Measurements from ENCODE around the gene HSD17B10.
"Not testable (repeated sequence)": the region's sequence is repeated elsewhere in the genome, so short reads cannot be mapped to it uniquely, and the experiment has no call there.

Gene HSD17B10

DNA sequence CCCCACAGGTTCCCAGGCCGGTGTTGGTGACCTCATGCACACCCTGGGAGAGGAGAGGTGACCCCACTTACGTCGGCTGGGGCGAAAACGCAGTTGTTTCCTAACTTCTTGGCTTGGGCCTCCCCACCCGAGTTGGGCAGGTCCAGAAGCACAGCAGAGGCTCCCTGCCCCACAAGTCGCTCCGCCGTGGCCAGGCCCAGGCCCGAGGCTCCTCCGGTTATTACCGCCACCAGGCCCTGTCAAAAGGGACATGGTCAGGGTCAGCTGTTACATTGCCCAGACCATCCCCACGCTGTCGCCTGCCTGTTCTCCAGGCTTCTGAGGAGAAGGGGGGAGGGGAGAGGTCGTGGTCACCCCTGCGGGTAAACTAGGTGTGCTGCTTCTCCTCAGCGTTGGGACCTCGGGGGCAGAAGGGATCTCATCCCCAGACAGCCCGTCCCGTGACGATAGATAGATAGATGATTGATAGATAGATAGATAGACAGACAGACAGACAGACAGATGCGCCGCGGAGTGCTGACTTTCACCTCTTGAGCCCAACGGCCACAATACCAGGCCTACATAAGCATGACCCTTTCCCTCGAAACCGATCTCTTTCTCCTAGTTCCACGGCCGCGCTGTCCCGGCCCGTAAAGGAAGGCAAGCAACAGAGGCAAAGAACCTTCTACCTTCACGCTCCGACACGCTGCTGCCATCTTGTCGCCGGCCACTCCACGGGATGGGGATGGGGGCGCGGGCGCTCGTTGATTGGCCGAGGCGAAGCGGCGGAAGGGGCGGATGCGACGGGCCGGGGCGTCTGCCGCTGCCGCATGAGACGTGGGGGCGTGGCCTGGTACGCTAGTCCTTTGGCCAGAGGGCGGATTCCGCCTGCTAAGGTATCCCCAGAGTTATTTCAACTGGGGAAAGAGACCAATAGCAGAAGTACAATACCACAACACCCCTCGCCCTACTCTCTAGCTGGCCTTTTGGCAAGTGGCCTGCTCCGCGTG is at the start of gene HSD17B10:
TSS of gene HSD17B10 (minus strand) at position 720 of the 989 bp plus-strand sequence. CDS start at position 695, 25 bp downstream.
- H3K27me3 ChIP-seq (ENCODE audit: control insufficient read depth in 2 of 2, insufficient read depth in 2 of 2, low read length in 2 of 2), result peaks cover 5 to 6% of the 10 kb centered on the region in 2 donors
- H3K4me1 ChIP-seq (ENCODE audit: control insufficient read depth in 2 of 2, insufficient read depth in 2 of 2, low read length in 2 of 2), result peaks cover 11 to 12% of the 10 kb centered on the region in 2 donors
- H3K36me3 ChIP-seq (ENCODE audit: control insufficient read depth in 2 of 2, insufficient read depth in 2 of 2, low read length in 2 of 2), result peaks cover 9 to 13% of the 10 kb centered on the region in 2 donors
- H3K9ac ChIP-seq (ENCODE audit: low read depth in 1 of 2, low read length in 2 of 2), result peak within 1 kb of the TSS; percentile 77 to 78
- H3K27ac ChIP-seq (ENCODE audit: low read depth in 2 of 2, low read length in 2 of 2), result peak within 1 kb of the TSS; percentile 20 to 48
- H3K9me3 ChIP-seq (ENCODE audit: control insufficient read depth in 2 of 2, low read length in 2 of 2), result no peaks in the 10 kb centered on the region
- H3K4me3 ChIP-seq (ENCODE audit: low read length in 2 of 2), result peak within 1 kb of the TSS; percentile 86 to 94

DNA sequence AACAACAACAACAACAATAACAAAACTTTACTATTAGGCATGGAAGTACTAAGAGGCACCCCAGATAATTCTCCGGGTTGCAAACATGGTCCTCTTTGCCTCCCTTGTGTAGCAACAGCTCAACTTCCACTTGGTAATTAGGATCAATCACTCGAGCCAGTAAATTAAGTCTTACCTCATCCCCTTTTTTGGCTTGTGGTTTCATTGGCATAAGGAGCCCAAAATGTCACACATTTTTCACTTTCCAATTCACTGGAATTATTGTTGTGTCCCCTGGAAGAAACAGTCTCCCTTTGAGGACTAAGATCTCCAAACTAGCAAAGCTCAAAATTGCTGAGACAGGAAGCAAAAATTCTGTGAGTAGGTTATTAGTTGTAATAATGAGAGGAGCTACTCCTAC is 49.2 kb upstream of the HSD17B10 start:
- Histone ChIP-seq H3K4me1 (ENCODE audit: control insufficient read depth in 2 of 2, insufficient read depth in 2 of 2, low read length in 2 of 2) (peaks cover 0 to 3% of the 10 kb centered on the region in 2 donors), H3K36me3 (ENCODE audit: control insufficient read depth in 2 of 2, insufficient read depth in 2 of 2, low read length in 2 of 2) (no peaks in the 10 kb centered on the region), H3K9me3 (ENCODE audit: control insufficient read depth in 2 of 2, low read length in 2 of 2) (no peaks in the 10 kb centered on the region), H3K9ac (ENCODE audit: low read depth in 1 of 2, low read length in 2 of 2) (no peak overlapping the region), H3K27ac (ENCODE audit: low read depth in 2 of 2, low read length in 2 of 2) (no peak overlapping the region), H3K4me3 (ENCODE audit: low read length in 2 of 2) (no peak overlapping the region), H3K27me3 (ENCODE audit: control insufficient read depth in 2 of 2, insufficient read depth in 2 of 2, low read length in 2 of 2) (peaks cover 10 to 20% of the 10 kb centered on the region in 2 donors)

GRCh38 chrX:53481816-53482465 is 47.8 kb upstream of the HSD17B10 start:
- Histone ChIP-seq H3K4me1 (ENCODE audit: control insufficient read depth in 2 of 2, insufficient read depth in 2 of 2, low read length in 2 of 2) (peaks cover 0 to 3% of the 10 kb centered on the region in 2 donors), H3K27ac (ENCODE audit: low read depth in 2 of 2, low read length in 2 of 2) (no peak overlapping the region), H3K4me3 (ENCODE audit: low read length in 2 of 2) (no peak overlapping the region), H3K36me3 (ENCODE audit: control insufficient read depth in 2 of 2, insufficient read depth in 2 of 2, low read length in 2 of 2) (no peaks in the 10 kb centered on the region), H3K9me3 (ENCODE audit: control insufficient read depth in 2 of 2, low read length in 2 of 2) (no peaks in the 10 kb centered on the region), H3K27me3 (ENCODE audit: control insufficient read depth in 2 of 2, insufficient read depth in 2 of 2, low read length in 2 of 2) (peaks cover 10 to 18% of the 10 kb centered on the region in 2 donors), H3K9ac (ENCODE audit: low read depth in 1 of 2, low read length in 2 of 2) (no peak overlapping the region)

GRCh38 chrX:53481093-53481492 is 46.9 kb upstream of the HSD17B10 start:
- Histone ChIP-seq H3K4me3 (ENCODE audit: low read length in 2 of 2) (no peak overlapping the region), H3K36me3 (ENCODE audit: control insufficient read depth in 2 of 2, insufficient read depth in 2 of 2, low read length in 2 of 2) (no peaks in the 10 kb centered on the region), H3K9me3 (ENCODE audit: control insufficient read depth in 2 of 2, low read length in 2 of 2) (no peaks in the 10 kb centered on the region), H3K27ac (ENCODE audit: low read depth in 2 of 2, low read length in 2 of 2) (no peak overlapping the region), H3K4me1 (ENCODE audit: control insufficient read depth in 2 of 2, insufficient read depth in 2 of 2, low read length in 2 of 2) (peaks cover 0 to 3% of the 10 kb centered on the region in 2 donors), H3K9ac (ENCODE audit: low read depth in 1 of 2, low read length in 2 of 2) (no peak overlapping the region), H3K27me3 (ENCODE audit: control insufficient read depth in 2 of 2, insufficient read depth in 2 of 2, low read length in 2 of 2) (peaks cover 10 to 18% of the 10 kb centered on the region in 2 donors)

DNA sequence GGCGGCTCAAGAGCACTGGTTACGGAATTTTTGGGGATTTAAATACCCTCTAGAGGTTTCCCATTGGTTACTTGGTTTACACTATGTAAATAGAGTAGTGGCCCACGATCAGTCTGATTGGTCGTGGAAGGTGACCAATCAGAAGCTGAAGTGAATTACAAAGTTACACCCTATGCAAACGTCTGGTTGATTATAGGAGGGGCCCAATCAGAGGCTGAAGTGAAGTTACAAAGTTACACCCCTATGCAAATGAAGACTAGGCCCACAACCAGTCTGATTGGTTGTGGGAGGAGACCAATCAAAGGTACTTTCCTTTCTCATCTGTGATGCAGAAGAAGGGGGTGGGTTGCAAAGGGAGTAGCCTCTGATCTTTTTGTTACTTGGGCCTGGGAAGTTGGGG is 45.1 kb upstream of the HSD17B10 start:
- Histone ChIP-seq H3K4me3 (ENCODE audit: low read length in 2 of 2) (no peak overlapping the region), H3K4me1 (ENCODE audit: control insufficient read depth in 2 of 2, insufficient read depth in 2 of 2, low read length in 2 of 2) (peaks cover 0 to 3% of the 10 kb centered on the region in 2 donors), H3K27ac (ENCODE audit: low read depth in 2 of 2, low read length in 2 of 2) (no peak overlapping the region), H3K9ac (ENCODE audit: low read depth in 1 of 2, low read length in 2 of 2) (no peak overlapping the region), H3K9me3 (ENCODE audit: control insufficient read depth in 2 of 2, low read length in 2 of 2) (no peaks in the 10 kb centered on the region), H3K27me3 (ENCODE audit: control insufficient read depth in 2 of 2, insufficient read depth in 2 of 2, low read length in 2 of 2) (peaks cover 10 to 18% of the 10 kb centered on the region in 2 donors), H3K36me3 (ENCODE audit: control insufficient read depth in 2 of 2, insufficient read depth in 2 of 2, low read length in 2 of 2) (no peaks in the 10 kb centered on the region)

GRCh38 chrX:53476371-53476770 is 42.2 kb upstream of the HSD17B10 start:
- H3K9ac ChIP-seq (ENCODE audit: low read depth in 1 of 2, low read length in 2 of 2), result no peak overlapping the region
- H3K27me3 ChIP-seq (ENCODE audit: control insufficient read depth in 2 of 2, insufficient read depth in 2 of 2, low read length in 2 of 2), result peaks cover 9 to 15% of the 10 kb centered on the region in 2 donors
- no peaks in the 10 kb centered on the region for H3K9me3 ChIP-seq (ENCODE audit: control insufficient read depth in 2 of 2, low read length in 2 of 2)
- H3K27ac ChIP-seq (ENCODE audit: low read depth in 2 of 2, low read length in 2 of 2), result no peak overlapping the region
- no peak overlapping the region for H3K4me3 ChIP-seq (ENCODE audit: low read length in 2 of 2)
- H3K4me1 ChIP-seq (ENCODE audit: control insufficient read depth in 2 of 2, insufficient read depth in 2 of 2, low read length in 2 of 2), result peaks cover 0 to under 1% of the 10 kb centered on the region in 2 donors
- no peaks in the 10 kb centered on the region for H3K36me3 ChIP-seq (ENCODE audit: control insufficient read depth in 2 of 2, insufficient read depth in 2 of 2, low read length in 2 of 2)

- no peak overlapping the region for H3K9ac ChIP-seq (ENCODE audit: low read depth in 1 of 2, low read length in 2 of 2)
Observed at GRCh38 chrX:53474707-53475106, 40.5 kb upstream of the HSD17B10 start.

GRCh38 chrX:53471346-53471745 is 37.2 kb upstream of the HSD17B10 start:
- no peak overlapping the region for H3K4me3 ChIP-seq (ENCODE audit: low read length in 2 of 2)
- no peaks in the 10 kb centered on the region for H3K9me3 ChIP-seq (ENCODE audit: control insufficient read depth in 2 of 2, low read length in 2 of 2)
- no peak overlapping the region for H3K9ac ChIP-seq (ENCODE audit: low read depth in 1 of 2, low read length in 2 of 2)
- H3K27ac ChIP-seq (ENCODE audit: low read depth in 2 of 2, low read length in 2 of 2), result no peak overlapping the region
- peaks cover 6 to 8% of the 10 kb centered on the region in 2 donors for H3K27me3 ChIP-seq (ENCODE audit: control insufficient read depth in 2 of 2, insufficient read depth in 2 of 2, low read length in 2 of 2)
- H3K4me1 ChIP-seq (ENCODE audit: control insufficient read depth in 2 of 2, insufficient read depth in 2 of 2, low read length in 2 of 2), result no peaks in the 10 kb centered on the region
- H3K36me3 ChIP-seq (ENCODE audit: control insufficient read depth in 2 of 2, insufficient read depth in 2 of 2, low read length in 2 of 2), result no peaks in the 10 kb centered on the region

More at GRCh38 chrX:53474707-53475106, 40.5 kb upstream of the HSD17B10 start:
- Histone ChIP-seq H3K27me3 (ENCODE audit: control insufficient read depth in 2 of 2, insufficient read depth in 2 of 2, low read length in 2 of 2) (peaks cover 6 to 13% of the 10 kb centered on the region in 2 donors), H3K4me1 (ENCODE audit: control insufficient read depth in 2 of 2, insufficient read depth in 2 of 2, low read length in 2 of 2) (no peaks in the 10 kb centered on the region), H3K36me3 (ENCODE audit: control insufficient read depth in 2 of 2, insufficient read depth in 2 of 2, low read length in 2 of 2) (no peaks in the 10 kb centered on the region), H3K27ac (ENCODE audit: low read depth in 2 of 2, low read length in 2 of 2) (no peak overlapping the region), H3K4me3 (ENCODE audit: low read length in 2 of 2) (no peak overlapping the region), H3K9me3 (ENCODE audit: control insufficient read depth in 2 of 2, low read length in 2 of 2) (no peaks in the 10 kb centered on the region)

DNA sequence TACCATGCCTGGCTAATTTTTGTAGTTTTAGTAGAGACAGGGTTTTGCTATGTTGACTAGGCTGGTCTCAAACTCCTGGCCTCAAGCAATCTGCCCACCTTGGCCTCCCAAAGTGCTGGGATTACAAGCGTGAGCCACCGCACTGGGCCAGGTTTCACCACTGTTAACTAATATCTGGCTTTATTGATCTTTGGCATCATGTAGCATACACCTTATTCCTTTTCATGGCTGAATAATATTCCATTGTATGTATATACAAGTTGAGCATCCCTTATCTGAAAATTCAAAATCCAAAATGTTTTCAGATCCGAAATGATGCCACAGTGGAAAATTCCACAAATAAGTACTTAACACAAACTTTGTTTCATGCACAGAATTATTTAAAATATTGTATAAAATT is 34.5 kb upstream of the HSD17B10 start:
- not testable (repeated sequence) for H3K4me3 ChIP-seq (ENCODE audit: low read length in 2 of 2); H3K4me1 ChIP-seq (ENCODE audit: control insufficient read depth in 2 of 2, insufficient read depth in 2 of 2, low read length in 2 of 2); H3K9me3 ChIP-seq (ENCODE audit: control insufficient read depth in 2 of 2, low read length in 2 of 2); H3K36me3 ChIP-seq (ENCODE audit: control insufficient read depth in 2 of 2, insufficient read depth in 2 of 2, low read length in 2 of 2); H3K27me3 ChIP-seq (ENCODE audit: control insufficient read depth in 2 of 2, insufficient read depth in 2 of 2, low read length in 2 of 2); H3K9ac ChIP-seq (ENCODE audit: low read depth in 1 of 2, low read length in 2 of 2); H3K27ac ChIP-seq (ENCODE audit: low read depth in 2 of 2, low read length in 2 of 2)

DNA sequence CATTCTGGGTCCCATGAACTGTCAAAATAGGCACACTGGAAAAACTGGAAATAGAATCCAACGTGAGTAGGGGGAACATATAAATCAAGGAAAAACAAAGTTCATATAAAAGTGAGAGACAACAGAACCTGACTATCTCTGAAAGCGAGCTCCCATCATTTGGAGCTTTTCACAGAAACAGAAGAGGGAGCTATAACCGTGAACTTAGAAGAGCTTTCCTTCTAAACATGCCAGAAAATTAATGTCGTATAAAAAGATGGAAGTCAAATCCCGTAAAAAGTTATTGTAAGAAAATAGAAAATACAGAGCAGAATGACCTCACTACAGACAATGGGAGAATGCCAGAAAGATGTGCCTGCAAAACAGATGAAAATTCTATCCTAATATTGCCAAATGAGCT is 23.9 kb upstream of the HSD17B10 start:
- Histone ChIP-seq H3K27me3 (ENCODE audit: control insufficient read depth in 2 of 2, insufficient read depth in 2 of 2, low read length in 2 of 2) (peaks cover 2 to 4% of the 10 kb centered on the region in 2 donors), H3K9me3 (ENCODE audit: control insufficient read depth in 2 of 2, low read length in 2 of 2) (no peaks in the 10 kb centered on the region), H3K4me3 (ENCODE audit: low read length in 2 of 2) (no peak overlapping the region), H3K36me3 (ENCODE audit: control insufficient read depth in 2 of 2, insufficient read depth in 2 of 2, low read length in 2 of 2) (no peaks in the 10 kb centered on the region), H3K9ac (ENCODE audit: low read depth in 1 of 2, low read length in 2 of 2) (no peak overlapping the region), H3K27ac (ENCODE audit: low read depth in 2 of 2, low read length in 2 of 2) (no peak overlapping the region), H3K4me1 (ENCODE audit: control insufficient read depth in 2 of 2, insufficient read depth in 2 of 2, low read length in 2 of 2) (no peaks in the 10 kb centered on the region)
